WTC11 (cell line): ENCODE data around the gene STUM.

ENCODE experiments used
- ESRRA ChIP-seq: sonication (generic); formaldehyde crosslinking; IDR thresholded peaks from 2 replicates; pipeline ENCODE4 v1.8.1; 2022; ENCODE audit warnings: mild to moderate bottlenecking, missing genetic modification reagents, borderline replicate concordance
- FOXK1 ChIP-seq: sonication (generic); formaldehyde crosslinking; IDR thresholded peaks from 2 replicates; pipeline ENCODE4 v1.8.0; 2022; ENCODE audit warnings: mild to moderate bottlenecking, moderate library complexity, missing genetic modification reagents
- JUN ChIP-seq: sonication (generic); formaldehyde crosslinking; IDR thresholded peaks from 2 replicates; pipeline ENCODE4 v1.8.0; 2023; ENCODE audit warnings: mild to moderate bottlenecking, missing genetic modification reagents
- MYBL2 ChIP-seq: sonication (generic); formaldehyde crosslinking; IDR thresholded peaks from 2 replicates; pipeline ENCODE4 v1.8.1; 2023; ENCODE audit warnings: mild to moderate bottlenecking, moderate library complexity, missing genetic modification reagents
- NR1H2 ChIP-seq: sonication (generic); formaldehyde crosslinking; IDR thresholded peaks from 2 replicates; pipeline ENCODE4 v1.9.0; 2021; ENCODE audit warnings: mild to moderate bottlenecking, moderate library complexity, missing genetic modification reagents
- NR2C2 ChIP-seq: sonication (generic); formaldehyde crosslinking; IDR thresholded peaks from 2 replicates; pipeline ENCODE4 v1.8.0; 2022; ENCODE audit warnings: mild to moderate bottlenecking, missing genetic modification reagents
- RELA ChIP-seq: sonication (generic); formaldehyde crosslinking; IDR thresholded peaks from 2 replicates; pipeline ENCODE4 v1.8.1; 2022; ENCODE audit warnings: missing genetic modification reagents, mild to moderate bottlenecking, borderline replicate concordance
- ZNF138 ChIP-seq: sonication (generic); formaldehyde crosslinking; conservative IDR thresholded peaks from 2 replicates; pipeline ENCODE4 v1.8.1; 2022; ENCODE audit warnings: mild to moderate bottlenecking, moderate library complexity, missing genetic modification reagents
- TF ChIP-seq, protein P1 (sequence below): fragments of 200-600 bp; IDR thresholded peaks from 2 replicates; pipeline ENCODE4 v1.8.0; 2022; ENCODE audit warnings: antibody characterized with exemption
- TF ChIP-seq, protein P2 (sequence below): sonication (generic); formaldehyde crosslinking; IDR thresholded peaks from 2 replicates; pipeline ENCODE4 v1.8.0; 2022; ENCODE audit warnings: mild to moderate bottlenecking, missing genetic modification reagents
- TF ChIP-seq, protein P3 (sequence below): sonication (generic); formaldehyde crosslinking; IDR thresholded peaks from 2 replicates; pipeline ENCODE4 v1.8.0; 2023; ENCODE audit warnings: missing genetic modification reagents, mild to moderate bottlenecking, borderline replicate concordance
- TF ChIP-seq, protein P4 (sequence below): sonication (generic); formaldehyde crosslinking; IDR thresholded peaks from 2 replicates; pipeline ENCODE4 v1.8.1; 2022; ENCODE audit warnings: mild to moderate bottlenecking, moderate library complexity, missing genetic modification reagents

DNA sequence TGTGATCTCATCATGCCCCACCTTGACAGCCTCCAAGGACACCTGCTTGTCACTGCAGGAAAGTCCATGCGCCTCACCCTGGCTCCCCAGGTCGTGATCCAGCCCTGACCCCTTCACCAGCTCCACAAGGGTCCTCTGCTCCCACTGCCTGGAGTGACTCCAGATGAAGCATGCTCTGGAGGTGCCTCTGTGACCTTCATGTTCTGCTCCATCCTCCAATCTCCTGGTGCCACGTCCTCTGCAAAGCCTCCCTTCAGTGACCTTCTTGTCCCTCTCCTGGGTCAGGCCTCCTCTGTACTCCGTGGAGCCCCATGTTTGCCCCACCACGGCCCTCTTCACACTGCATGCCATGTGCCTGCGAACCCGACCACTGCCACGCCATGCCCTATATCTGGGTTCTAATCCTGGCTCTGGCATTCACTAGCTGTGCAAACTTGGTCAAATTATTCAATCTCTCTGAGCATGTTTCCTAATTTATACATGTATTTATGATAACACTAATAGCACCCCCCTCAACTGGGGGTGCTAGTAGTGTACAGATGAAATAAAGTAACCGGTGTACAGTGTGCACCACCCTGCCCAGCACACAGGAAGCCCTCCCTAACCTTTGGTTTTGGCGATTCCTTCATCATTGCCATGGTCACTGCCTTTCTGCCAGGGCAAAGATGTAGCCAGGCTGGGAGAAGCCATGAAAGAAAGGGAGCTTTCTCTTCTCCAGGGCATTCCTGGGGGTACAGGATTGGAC lies 77.4 kb downstream of the STUM start:
- TF ChIP-seq, protein P1, sequence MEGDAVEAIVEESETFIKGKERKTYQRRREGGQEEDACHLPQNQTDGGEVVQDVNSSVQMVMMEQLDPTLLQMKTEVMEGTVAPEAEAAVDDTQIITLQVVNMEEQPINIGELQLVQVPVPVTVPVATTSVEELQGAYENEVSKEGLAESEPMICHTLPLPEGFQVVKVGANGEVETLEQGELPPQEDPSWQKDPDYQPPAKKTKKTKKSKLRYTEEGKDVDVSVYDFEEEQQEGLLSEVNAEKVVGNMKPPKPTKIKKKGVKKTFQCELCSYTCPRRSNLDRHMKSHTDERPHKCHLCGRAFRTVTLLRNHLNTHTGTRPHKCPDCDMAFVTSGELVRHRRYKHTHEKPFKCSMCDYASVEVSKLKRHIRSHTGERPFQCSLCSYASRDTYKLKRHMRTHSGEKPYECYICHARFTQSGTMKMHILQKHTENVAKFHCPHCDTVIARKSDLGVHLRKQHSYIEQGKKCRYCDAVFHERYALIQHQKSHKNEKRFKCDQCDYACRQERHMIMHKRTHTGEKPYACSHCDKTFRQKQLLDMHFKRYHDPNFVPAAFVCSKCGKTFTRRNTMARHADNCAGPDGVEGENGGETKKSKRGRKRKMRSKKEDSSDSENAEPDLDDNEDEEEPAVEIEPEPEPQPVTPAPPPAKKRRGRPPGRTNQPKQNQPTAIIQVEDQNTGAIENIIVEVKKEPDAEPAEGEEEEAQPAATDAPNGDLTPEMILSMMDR, result no peak
- TF ChIP-seq ZNF138 (CRISPR knock-in tag) (no peak), NR2C2 (CRISPR knock-in tag) (no peak), JUN (CRISPR knock-in tag) (no peak), ESRRA (CRISPR knock-in tag) (no peak), MYBL2 (CRISPR knock-in tag) (no peak), NR1H2 (CRISPR knock-in tag) (no peak), FOXK1 (CRISPR knock-in tag) (no peak), RELA (CRISPR knock-in tag) (no peak)
- TF ChIP-seq, protein P2, sequence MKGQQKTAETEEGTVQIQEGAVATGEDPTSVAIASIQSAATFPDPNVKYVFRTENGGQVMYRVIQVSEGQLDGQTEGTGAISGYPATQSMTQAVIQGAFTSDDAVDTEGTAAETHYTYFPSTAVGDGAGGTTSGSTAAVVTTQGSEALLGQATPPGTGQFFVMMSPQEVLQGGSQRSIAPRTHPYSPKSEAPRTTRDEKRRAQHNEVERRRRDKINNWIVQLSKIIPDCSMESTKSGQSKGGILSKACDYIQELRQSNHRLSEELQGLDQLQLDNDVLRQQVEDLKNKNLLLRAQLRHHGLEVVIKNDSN (CRISPR knock-in tag), result no peak
- TF ChIP-seq, protein P3, sequence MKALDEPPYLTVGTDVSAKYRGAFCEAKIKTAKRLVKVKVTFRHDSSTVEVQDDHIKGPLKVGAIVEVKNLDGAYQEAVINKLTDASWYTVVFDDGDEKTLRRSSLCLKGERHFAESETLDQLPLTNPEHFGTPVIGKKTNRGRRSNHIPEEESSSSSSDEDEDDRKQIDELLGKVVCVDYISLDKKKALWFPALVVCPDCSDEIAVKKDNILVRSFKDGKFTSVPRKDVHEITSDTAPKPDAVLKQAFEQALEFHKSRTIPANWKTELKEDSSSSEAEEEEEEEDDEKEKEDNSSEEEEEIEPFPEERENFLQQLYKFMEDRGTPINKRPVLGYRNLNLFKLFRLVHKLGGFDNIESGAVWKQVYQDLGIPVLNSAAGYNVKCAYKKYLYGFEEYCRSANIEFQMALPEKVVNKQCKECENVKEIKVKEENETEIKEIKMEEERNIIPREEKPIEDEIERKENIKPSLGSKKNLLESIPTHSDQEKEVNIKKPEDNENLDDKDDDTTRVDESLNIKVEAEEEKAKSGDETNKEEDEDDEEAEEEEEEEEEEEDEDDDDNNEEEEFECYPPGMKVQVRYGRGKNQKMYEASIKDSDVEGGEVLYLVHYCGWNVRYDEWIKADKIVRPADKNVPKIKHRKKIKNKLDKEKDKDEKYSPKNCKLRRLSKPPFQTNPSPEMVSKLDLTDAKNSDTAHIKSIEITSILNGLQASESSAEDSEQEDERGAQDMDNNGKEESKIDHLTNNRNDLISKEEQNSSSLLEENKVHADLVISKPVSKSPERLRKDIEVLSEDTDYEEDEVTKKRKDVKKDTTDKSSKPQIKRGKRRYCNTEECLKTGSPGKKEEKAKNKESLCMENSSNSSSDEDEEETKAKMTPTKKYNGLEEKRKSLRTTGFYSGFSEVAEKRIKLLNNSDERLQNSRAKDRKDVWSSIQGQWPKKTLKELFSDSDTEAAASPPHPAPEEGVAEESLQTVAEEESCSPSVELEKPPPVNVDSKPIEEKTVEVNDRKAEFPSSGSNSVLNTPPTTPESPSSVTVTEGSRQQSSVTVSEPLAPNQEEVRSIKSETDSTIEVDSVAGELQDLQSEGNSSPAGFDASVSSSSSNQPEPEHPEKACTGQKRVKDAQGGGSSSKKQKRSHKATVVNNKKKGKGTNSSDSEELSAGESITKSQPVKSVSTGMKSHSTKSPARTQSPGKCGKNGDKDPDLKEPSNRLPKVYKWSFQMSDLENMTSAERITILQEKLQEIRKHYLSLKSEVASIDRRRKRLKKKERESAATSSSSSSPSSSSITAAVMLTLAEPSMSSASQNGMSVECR (CRISPR knock-in tag), result no peak
- TF ChIP-seq, protein P4, sequence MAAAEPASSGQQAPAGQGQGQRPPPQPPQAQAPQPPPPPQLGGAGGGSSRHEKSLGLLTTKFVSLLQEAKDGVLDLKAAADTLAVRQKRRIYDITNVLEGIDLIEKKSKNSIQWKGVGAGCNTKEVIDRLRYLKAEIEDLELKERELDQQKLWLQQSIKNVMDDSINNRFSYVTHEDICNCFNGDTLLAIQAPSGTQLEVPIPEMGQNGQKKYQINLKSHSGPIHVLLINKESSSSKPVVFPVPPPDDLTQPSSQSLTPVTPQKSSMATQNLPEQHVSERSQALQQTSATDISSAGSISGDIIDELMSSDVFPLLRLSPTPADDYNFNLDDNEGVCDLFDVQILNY (CRISPR knock-in tag), result no peak
